Choroid plexus epithelial cell (primary cell): ENCODE results near the gene MAP3K7CL.

Experiments used
- DNase-seq: peaks from one replicate; pipeline ENCODE4 v3.0.0-alpha.2; 2010; ENCODE audit warnings: low read depth
- H3K4me3 ChIP-seq: 2 replicates; pipeline ENCODE4 v1.5.1; 2011; ENCODE audit warnings: low read depth, mild to moderate bottlenecking, control low read depth, low read length, moderate library complexity
- CTCF ChIP-seq: conservative IDR thresholded peaks from 2 replicates; pipeline ENCODE4 v1.5.1; 2011; ENCODE audit warnings: low read depth, mild to moderate bottlenecking, control low read depth, inconsistent platforms, low read length, moderate library complexity

The MAP3K7CL gene

DNA sequence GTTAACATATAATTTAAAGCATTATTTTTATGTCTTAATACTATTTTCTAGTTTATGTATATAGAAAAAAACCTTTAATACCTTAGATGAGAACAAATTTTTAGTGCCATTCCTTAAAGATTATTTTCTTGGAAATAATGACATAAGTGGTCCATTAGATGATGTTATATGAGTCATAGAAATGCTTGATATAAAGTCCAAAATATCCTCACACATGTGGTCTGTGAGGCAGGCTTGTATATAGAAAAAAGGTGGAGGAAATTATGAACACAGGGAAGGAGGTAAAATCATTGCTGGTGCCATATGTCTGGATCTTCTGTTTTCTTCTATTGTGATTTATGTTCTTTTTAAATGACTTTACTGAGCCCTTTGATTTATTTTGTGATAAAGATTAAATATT lies 79.3 kb downstream of the MAP3K7CL start:
- TF ChIP-seq CTCF: no peak
- no peak for DNase-seq
- no peak overlapping the region for H3K4me3 ChIP-seq

DNA sequence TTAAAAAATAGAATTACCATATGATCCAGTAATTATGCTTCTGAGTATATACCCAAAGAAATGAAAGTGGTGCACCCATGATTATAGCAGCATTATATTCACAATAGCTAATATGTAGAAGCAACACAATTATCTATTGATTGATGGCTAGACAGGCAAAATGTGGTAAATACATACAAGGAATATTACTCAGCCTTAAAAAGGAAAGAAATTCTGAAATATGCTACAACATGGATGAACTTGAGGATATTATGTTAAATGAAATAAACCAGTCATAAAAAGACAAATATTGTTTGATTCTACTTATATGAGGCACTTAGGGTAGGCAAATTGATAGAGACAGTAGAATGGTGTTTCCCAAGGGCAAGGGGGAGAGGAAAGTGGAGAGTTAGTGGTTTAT lies 80.8 kb downstream of the MAP3K7CL start:
- H3K4me3 ChIP-seq: no peak overlapping the region
- no peak for TF ChIP-seq CTCF
- DNase-seq: no peak

GRCh38 chr21:29212446-29212845 lies 82.0 kb downstream of the MAP3K7CL start:
- H3K4me3 ChIP-seq: no peak overlapping the region
- DNase-seq: no peak
- TF ChIP-seq CTCF: no peak

DNA sequence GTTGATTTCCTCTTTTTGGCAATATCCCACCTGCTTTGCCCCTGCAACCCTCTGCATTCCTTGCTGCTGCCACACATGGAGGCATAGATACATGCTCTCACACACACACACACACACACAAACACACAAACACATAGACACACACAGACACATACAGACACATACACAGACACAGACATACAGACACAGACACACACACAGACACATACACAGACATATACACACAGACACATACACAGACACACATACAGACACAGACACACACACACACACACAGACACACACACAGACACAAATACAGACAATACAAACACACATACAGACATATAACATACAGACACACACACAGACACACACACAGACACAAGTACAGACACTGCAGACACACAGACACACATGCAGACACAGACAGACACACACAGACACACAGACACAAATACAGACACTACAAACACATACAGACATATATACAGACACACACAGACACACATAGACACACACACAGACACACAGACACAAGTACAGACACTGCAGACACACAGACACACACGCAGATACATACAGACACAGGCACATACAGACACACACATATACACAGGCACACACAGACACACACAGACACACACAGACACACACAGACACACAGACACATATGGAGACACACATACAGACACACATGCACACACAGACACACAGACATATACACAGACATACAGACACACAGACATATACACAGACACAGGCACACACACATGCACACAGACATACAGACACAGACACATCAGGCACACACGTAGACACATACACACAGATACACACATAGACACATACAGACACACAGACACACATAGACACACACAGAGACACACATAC lies 83.3 kb downstream of the MAP3K7CL start:
- no peak for DNase-seq
- H3K4me3 ChIP-seq: no peak overlapping the region
- TF ChIP-seq CTCF: no peak

DNA sequence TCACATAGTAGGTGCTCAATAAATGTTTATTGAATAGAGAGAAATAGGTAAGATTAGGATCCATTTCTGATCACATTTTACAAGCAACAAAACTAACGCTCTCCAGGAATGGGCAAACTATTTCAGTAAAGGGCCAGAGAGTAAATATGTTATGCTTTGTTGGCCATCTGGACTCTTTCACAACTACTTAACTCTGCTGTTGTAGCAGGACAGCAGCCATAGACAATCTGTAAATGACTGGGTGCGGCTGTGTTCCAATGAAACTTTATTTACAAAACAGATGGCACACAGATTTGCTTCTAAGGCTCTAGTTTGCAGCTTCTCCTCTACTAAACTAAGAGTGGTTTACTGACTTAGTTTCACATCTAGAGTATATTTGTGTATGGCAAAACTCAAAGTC lies 85.3 kb downstream of the MAP3K7CL start:
- DNase-seq: no peak
- H3K4me3 ChIP-seq: no peak overlapping the region
- no peak for TF ChIP-seq CTCF

GRCh38 chr21:29217818-29218291 lies 87.4 kb downstream of the MAP3K7CL start:
- TF ChIP-seq CTCF: no peak
- H3K4me3 ChIP-seq: no peak overlapping the region
- DNase-seq: peak; percentile 98

GRCh38 chr21:29218749-29219148 lies 88.3 kb downstream of the MAP3K7CL start:
- no peak overlapping the region for H3K4me3 ChIP-seq
- TF ChIP-seq CTCF: no peak
- DNase-seq: no peak
